SK-N-DZ (cell line): ENCODE data around the gene PCDHGB2.
"Not testable (repeated sequence)": the region's sequence is repeated elsewhere in the genome, so short reads cannot be mapped to it uniquely, and the experiment has no call there.

ENCODE experiments used
- DNase-seq: peaks from one replicate; pipeline ENCODE4 v3.0.0-alpha.2; 2015; ENCODE audit warnings: low spot score

Gene PCDHGB2

DNA sequence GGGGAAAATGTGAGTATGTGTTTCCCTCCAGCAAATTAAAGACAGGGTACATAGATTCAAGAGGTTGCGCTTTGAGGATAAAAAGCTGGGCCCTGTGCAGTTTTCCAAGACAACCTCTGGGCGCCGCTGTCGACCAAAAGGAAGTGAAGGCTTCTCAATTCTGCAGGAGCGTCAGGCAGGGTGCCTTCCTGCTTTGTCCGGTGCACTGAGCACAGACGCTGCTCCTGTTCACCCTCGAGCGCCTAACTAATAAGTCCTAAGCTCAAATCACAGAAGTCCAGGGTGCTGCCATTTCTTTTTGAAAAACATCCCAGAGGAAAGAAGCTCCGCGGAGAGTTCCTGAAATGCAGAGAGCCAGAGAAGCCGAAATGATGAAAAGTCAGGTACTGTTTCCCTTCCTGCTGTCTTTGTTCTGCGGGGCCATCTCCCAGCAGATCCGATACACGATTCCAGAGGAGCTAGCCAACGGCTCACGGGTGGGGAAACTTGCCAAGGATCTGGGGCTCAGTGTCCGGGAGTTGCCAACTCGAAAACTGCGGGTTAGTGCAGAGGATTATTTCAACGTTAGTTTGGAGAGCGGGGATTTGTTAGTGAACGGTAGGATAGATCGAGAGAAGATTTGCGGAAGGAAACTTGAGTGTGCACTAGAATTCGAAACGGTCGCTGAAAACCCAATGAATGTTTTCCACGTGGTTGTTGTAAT, 9.7 kb upstream of the PCDHGB2 start, which contains the start of gene PCDHGB1:
Gene PCDHGB1 (plus strand): TSS at position 183 of the 703 bp plus-strand sequence. CDS start 162 bp downstream, at position 345.
- peak; percentile 45 for DNase-seq

- no peak for DNase-seq
Measured at GRCh38 chr5:141351591-141351990, 8.2 kb upstream of the PCDHGB2 start.

DNA sequence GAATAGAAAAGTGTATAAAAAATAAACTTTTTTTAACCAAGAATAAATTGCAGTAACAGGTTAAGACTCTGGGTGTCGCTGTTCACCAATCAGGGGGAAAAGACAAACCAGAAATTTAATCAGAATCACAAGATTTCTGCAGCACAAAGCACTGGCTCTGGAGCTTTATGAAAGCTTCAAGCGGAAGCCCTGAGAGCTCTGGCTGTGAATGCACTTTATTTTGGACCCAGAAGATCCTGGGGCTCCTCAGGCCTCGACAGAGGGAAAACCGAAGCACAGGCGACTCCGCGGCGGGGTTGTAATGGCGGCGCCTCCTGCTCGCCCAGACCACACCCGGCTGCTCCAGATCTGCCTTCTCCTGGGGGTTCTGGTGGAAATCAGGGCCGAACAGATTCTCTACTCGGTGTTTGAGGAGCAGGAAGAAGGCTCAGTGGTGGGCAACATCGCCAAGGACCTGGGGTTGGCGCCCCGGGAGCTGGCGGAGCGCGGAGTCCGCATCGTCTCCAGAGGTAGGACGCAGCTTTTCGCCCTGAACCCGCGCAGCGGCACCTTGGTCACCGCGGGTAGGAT, 4.8 kb upstream of the PCDHGB2 start, which contains the start of gene PCDHGA4:
Gene PCDHGA4 (plus strand): TSS at position 122 of the 570 bp plus-strand sequence. CDS start 87 bp downstream, at position 209.
- DNase-seq: no peak

GRCh38 chr5:141355641-141356040, 4.2 kb upstream of the PCDHGB2 start:
- no peak for DNase-seq

DNA sequence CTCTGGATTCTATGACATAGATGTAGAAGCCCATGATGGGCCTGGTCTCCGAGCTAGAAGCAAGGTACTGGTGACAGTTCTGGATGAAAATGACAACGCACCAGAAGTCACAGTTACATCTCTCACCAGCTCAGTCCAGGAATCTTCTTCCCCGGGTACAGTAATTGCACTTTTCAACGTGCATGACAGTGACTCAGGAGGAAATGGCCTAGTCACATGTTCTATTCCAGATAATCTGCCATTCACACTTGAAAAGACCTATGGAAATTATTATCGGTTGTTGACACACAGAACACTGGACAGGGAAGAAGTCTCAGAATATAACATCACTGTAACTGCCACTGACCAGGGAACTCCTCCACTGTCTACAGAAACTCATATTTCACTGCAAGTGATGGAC, 3.7 kb upstream of the PCDHGB2 start:
- DNase-seq: no peak

GRCh38 chr5:141356950-141357349, 2.8 kb upstream of the PCDHGB2 start:
- no peak for DNase-seq

DNA sequence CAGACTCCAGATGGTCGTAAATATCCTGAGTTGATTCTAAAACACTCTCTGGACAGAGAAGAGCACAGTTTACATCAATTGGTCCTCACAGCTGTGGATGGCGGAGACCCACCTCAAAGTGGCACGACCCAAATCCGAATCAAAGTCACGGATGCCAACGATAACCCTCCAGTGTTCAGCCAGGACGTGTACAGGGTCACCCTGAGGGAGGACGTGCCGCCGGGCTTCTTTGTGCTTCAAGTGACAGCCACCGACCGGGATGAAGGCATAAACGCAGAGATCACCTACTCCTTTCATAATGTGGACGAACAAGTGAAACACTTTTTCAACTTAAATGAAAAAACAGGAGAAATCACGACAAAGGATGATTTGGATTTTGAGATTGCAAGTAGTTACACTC, 891 bp downstream of the PCDHGB2 start:
- no peak for DNase-seq

GRCh38 chr5:141362719-141363118, 2.9 kb downstream of the PCDHGB2 start:
- DNase-seq: no peak

GRCh38 chr5:141363952-141364660, 4.3 kb downstream of the PCDHGB2 start, which contains the start of gene PCDHGA5:
PCDHGA5 (plus strand) TSS chr5:141364162; CDS start chr5:141364331, 169 bp downstream.
- DNase-seq: no peak

GRCh38 chr5:141366016-141366896, 6.5 kb downstream of the PCDHGB2 start:
- no peak for DNase-seq

GRCh38 chr5:141369994-141370848, 10.4 kb downstream of the PCDHGB2 start, which contains the start of gene PCDHGB3:
PCDHGB3 (plus strand) TSS chr5:141370242; CDS start chr5:141370395, 153 bp downstream.
- no peak for DNase-seq

- DNase-seq: no peak
Measured at GRCh38 chr5:141371572-141372475, 12.0 kb downstream of the PCDHGB2 start.

DNA sequence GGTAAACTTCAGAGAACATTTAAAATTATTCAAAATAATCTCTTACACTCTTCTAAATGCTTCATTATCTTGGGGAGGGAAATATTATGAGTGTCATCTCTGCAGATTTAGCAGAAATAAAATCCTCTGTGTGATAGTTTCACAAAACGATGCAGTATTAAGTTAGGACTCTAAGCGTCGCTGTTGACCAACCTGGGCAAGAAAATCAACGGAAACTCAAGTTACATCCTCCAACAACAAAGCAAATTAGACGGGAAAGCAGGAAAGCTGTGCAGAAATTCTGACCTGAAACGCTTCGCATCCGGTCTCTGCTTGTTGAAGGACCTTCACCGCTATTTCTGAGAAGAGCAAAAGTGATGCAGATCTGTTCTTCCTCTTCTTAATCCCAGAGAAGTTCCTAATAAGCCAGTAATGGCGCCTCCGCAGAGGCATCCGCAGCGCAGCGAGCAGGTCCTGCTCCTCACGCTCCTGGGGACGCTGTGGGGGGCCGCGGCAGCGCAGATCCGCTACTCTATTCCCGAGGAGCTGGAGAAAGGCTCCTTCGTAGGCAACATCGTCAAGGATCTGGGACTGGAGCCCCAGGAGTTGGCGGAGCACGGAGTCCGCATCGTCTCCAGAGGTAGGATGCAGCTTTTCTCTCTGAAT, 14.0 kb downstream of the PCDHGB2 start, which contains the start of gene PCDHGA6:
Gene PCDHGA6 (plus strand): TSS at position 219 of the 645 bp plus-strand sequence. CDS start 193 bp downstream, at position 412.
- no peak for DNase-seq

GRCh38 chr5:141374627-141375026, 14.8 kb downstream of the PCDHGB2 start:
- no peak for DNase-seq

DNA sequence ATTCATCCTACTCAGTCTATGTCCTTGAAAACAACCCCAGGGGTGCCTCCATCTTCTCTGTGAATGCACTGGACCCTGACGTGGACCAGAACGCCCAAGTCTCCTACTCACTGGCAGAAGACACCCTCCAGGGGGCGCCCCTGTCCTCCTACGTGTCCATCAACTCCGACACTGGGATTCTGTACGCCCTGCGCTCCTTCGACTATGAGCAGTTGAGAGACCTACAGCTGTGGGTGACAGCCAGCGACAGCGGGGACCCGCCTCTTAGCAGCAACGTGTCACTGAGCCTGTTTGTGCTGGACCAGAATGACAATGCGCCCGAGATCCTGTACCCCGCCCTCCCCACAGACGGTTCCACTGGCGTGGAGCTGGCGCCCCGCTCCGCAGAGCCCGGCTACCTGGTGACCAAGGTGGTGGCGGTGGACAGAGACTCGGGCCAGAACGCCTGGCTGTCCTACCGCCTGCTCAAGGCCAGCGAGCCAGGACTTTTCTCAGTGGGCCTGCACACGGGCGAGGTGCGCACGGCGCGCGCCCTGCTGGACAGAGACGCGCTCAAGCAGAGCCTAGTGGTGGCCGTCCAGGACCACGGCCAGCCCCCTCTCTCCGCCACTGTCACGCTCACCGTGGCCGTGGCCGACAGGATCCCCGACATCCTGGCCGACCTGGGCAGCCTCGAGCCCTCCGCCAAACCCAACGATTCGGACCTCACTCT, 15.8 kb downstream of the PCDHGB2 start:
- DNase-seq: not testable (repeated sequence)

GRCh38 chr5:141382469-141383294, 22.9 kb downstream of the PCDHGB2 start, which contains the start of gene PCDHGA7:
PCDHGA7 (plus strand) TSS chr5:141382742; CDS start chr5:141382900, 158 bp downstream.
- DNase-seq: no peak

DNA sequence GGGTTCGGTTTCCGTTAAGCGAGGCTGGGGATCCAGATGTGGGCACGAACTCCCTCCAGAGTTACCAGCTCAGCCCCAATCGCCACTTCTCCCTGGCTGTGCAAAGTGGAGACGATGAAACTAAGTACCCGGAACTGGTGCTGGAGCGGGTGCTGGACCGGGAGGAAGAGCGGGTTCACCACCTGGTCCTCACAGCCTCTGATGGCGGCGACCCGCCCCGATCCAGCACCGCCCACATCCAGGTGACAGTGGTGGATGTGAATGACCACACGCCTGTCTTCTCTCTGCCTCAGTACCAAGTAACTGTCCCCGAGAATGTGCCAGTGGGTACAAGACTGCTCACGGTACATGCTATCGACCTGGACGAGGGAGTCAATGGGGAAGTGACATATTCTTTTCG, 23.6 kb downstream of the PCDHGB2 start:
- no peak for DNase-seq
